ENCODE results near the gene LARGE1. TPM values are rescaled to one million over a fixed set of nuclear protein-coding genes. Genes with fewer than 3 reads are reported as not detected.

The LARGE1 gene
- total RNA-seq, 2 donors from 2014 or later = 12.5 to 21.1 TPM

- Histone ChIP-seq H3K27ac (no peak overlapping the region), H3K4me1 (no peaks in the 10 kb centered on the region), H3K36me3 (replicated peaks in 1 of 2; ENCODE audit: insufficient read depth in 1 of 2, low read depth in 2 of 2) (no peaks in the 10 kb centered on the region), H3K4me3 (no peak overlapping the region), H3K9me3 (no peaks in the 10 kb centered on the region), H3K27me3 (no peaks in the 10 kb centered on the region)
- TF ChIP-seq POLR2A (IDR thresholded peaks at IDR 0.05) (no peak), CTCF (IDR thresholded peaks at IDR 0.05) (no peak)
- ATAC-seq (no peak), DNase-seq (no peak)
- intact Hi-C loops (cut with DNase I) = no loop called here
Observed at GRCh38 chr22:33361581-33361980, 558.7 kb downstream of the LARGE1 start.

GRCh38 chr22:33357981-33358399, 562.3 kb downstream of the LARGE1 start:
- Histone ChIP-seq H3K4me1 (no peaks in the 10 kb centered on the region), H3K36me3 (replicated peaks in 1 of 2; ENCODE audit: insufficient read depth in 1 of 2, low read depth in 2 of 2) (no peaks in the 10 kb centered on the region), H3K4me3 (no peak overlapping the region), H3K27me3 (no peaks in the 10 kb centered on the region), H3K9me3 (no peaks in the 10 kb centered on the region), H3K27ac (no peak overlapping the region)
- ATAC-seq = no peak
- 91 to 92% methylated on average over 4 of the region's 4 CpGs for WGBS, 2 donors
- intact Hi-C loops (cut with DNase I) = no loop called here
- DNase-seq = no peak
- TF ChIP-seq CTCF (IDR thresholded peaks at IDR 0.05) (no peak), POLR2A (IDR thresholded peaks at IDR 0.05) (no peak)

GRCh38 chr22:33354928-33355327, 565.3 kb downstream of the LARGE1 start:
- H3K36me3 ChIP-seq (replicated peaks in 1 of 2; ENCODE audit: insufficient read depth in 1 of 2, low read depth in 2 of 2) = no peaks in the 10 kb centered on the region
- ATAC-seq = no peak
- no peaks in the 10 kb centered on the region for H3K4me1 ChIP-seq
- no peak for DNase-seq
- H3K9me3 ChIP-seq = no peaks in the 10 kb centered on the region
- TF ChIP-seq CTCF (IDR thresholded peaks at IDR 0.05) (no peak), POLR2A (IDR thresholded peaks at IDR 0.05) (no peak)
- H3K27ac ChIP-seq = no peak overlapping the region
- H3K4me3 ChIP-seq = no peak overlapping the region
- 70 to 91% methylated on average over 1 of the region's 1 CpG for WGBS, 2 donors
- no peaks in the 10 kb centered on the region for H3K27me3 ChIP-seq
- intact Hi-C loops (cut with DNase I) = no loop called here

GRCh38 chr22:33353502-33353901, 566.8 kb downstream of the LARGE1 start:
- no peak for TF ChIP-seq CTCF (IDR thresholded peaks at IDR 0.05)
- TF ChIP-seq POLR2A (IDR thresholded peaks at IDR 0.05) = no peak
- ATAC-seq (no peak), DNase-seq (no peak)
- WGBS, 2 donors = 94 to 95% methylated on average over 4 of the region's 4 CpGs
- Histone ChIP-seq H3K9me3 (no peaks in the 10 kb centered on the region), H3K27me3 (no peaks in the 10 kb centered on the region), H3K36me3 (replicated peaks in 1 of 2; ENCODE audit: insufficient read depth in 1 of 2, low read depth in 2 of 2) (no peaks in the 10 kb centered on the region), H3K4me1 (no peaks in the 10 kb centered on the region), H3K4me3 (no peak overlapping the region), H3K27ac (no peak overlapping the region)
- intact Hi-C loops (cut with DNase I) = no loop called here

- DNase-seq = no peak
- 87 to 95% methylated on average over 1 of the region's 1 CpG for WGBS, 2 donors
- no peak overlapping the region for H3K4me3 ChIP-seq
Observed at GRCh38 chr22:33352768-33353167, 567.5 kb downstream of the LARGE1 start.

More at GRCh38 chr22:33352768-33353167, 567.5 kb downstream of the LARGE1 start:
- Histone ChIP-seq H3K27me3 (no peaks in the 10 kb centered on the region), H3K36me3 (replicated peaks in 1 of 2; ENCODE audit: insufficient read depth in 1 of 2, low read depth in 2 of 2) (no peaks in the 10 kb centered on the region), H3K9me3 (no peaks in the 10 kb centered on the region), H3K27ac (no peak overlapping the region), H3K4me1 (no peaks in the 10 kb centered on the region)
- intact Hi-C loops (cut with DNase I) = no loop called here
- ATAC-seq = no peak
- TF ChIP-seq POLR2A (IDR thresholded peaks at IDR 0.05) = no peak
- TF ChIP-seq CTCF (IDR thresholded peaks at IDR 0.05) = no peak

Measured in body of pancreas (tissue), 4 donors.